GM12865 (cell line): ENCODE results near the gene MINK1.

ENCODE experiments used
- DNase-seq: peaks from one replicate; pipeline ENCODE4 v3.0.0; 2010; ENCODE audit warnings: low read depth
- H3K4me3 ChIP-seq: 2 replicates; pipeline ENCODE4 v1.5.1; 2011; ENCODE audit warnings: mild to moderate bottlenecking, low read depth, low read length, control low read depth
- CTCF ChIP-seq: IDR thresholded peaks from 2 replicates; pipeline ENCODE4 v1.5.1; 2011; ENCODE audit warnings: low read length, control low read depth, low read depth, inconsistent platforms; ENCODE audit not compliant: insufficient read depth; ENCODE audit errors: missing control alignments

MINK1 gene

GRCh38 chr17:4886830-4887229 is 53.7 kb downstream of the MINK1 start:
- no peak overlapping the region for H3K4me3 ChIP-seq
- DNase-seq = no peak
- no peak for TF ChIP-seq CTCF

GRCh38 chr17:4887581-4887980 is 54.4 kb downstream of the MINK1 start:
- no peak for TF ChIP-seq CTCF
- DNase-seq = no peak
- no peak overlapping the region for H3K4me3 ChIP-seq

- DNase-seq = no peak
- TF ChIP-seq CTCF = no peak
- no peak overlapping the region for H3K4me3 ChIP-seq
Measured at GRCh38 chr17:4891411-4892410, 58.6 kb downstream of the MINK1 start.

- DNase-seq = no peak
- H3K4me3 ChIP-seq = no peak overlapping the region
- TF ChIP-seq CTCF = no peak
Measured at GRCh38 chr17:4892499-4893221, 59.5 kb downstream of the MINK1 start.

- no peak for DNase-seq
- no peak for TF ChIP-seq CTCF
- H3K4me3 ChIP-seq = no peak overlapping the region
Measured at GRCh38 chr17:4893272-4893671, 60.1 kb downstream of the MINK1 start.

GRCh38 chr17:4893721-4894560 is 60.8 kb downstream of the MINK1 start:
- H3K4me3 ChIP-seq = no peak overlapping the region
- no peak for DNase-seq
- TF ChIP-seq CTCF = no peak
